Measurements from ENCODE around the gene GNS. TPM values are rescaled to one million over a fixed set of nuclear protein-coding genes. Genes with fewer than 3 reads are reported as not detected.

GNS gene
- total RNA-seq, 1 experiment from 2014 or later: 26.0 TPM

DNA sequence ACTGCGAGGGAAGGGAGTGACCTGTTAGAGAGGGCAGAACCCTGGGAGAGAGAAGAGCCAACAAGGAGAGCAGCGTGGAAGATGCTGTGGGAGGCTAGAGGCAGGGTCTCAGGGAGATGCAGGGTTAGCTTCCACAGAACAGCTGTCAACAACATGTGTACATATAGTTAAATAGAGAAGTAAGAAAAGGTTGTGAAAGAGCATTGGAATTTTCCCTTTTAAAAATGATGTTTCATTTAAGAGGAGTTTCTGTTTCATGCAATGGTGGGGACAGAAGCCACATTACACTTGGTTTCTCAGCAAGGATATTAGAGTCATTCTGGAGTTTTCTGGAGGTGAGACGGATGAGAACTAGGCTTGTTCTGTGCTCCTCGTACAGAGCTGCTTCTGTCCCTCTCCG, 41.4 kb upstream of the GNS start:
- Histone ChIP-seq H3K9me3 (ENCODE audit: control insufficient read depth, low read depth, low read length) (no peaks in the 10 kb centered on the region), H3K56ac (ENCODE audit: insufficient read length, low read depth, low read length) (no peak overlapping the region), H2BK5ac (ENCODE audit: insufficient read length, low read length) (no peak overlapping the region), H3K79me2 (ENCODE audit: insufficient read depth, low read length) (no peaks in the 10 kb centered on the region), H2BK20ac (ENCODE audit: low read depth, low read length, poor library complexity, severe bottlenecking) (no peak overlapping the region), H3T11ph (ENCODE audit: low read length) (no peak overlapping the region), H3K27ac (ENCODE audit: insufficient read length, low read depth, low read length) (no peak overlapping the region), H4K8ac (replicated peaks; ENCODE audit: insufficient read length, low read depth, low read length) (no peak overlapping the region), H2AFZ (ENCODE audit: low read length) (no peak overlapping the region), H3K4me1 (ENCODE audit: insufficient read depth, low read length) (no peaks in the 10 kb centered on the region), H4K5ac (ENCODE audit: insufficient read length, low read depth, low read length) (no peak overlapping the region), H3K4ac (ENCODE audit: low read depth, low read length) (no peak overlapping the region), H2BK15ac (ENCODE audit: low read depth, low read length) (no peak overlapping the region), H2AK5ac (ENCODE audit: insufficient read length, low read length) (no peak overlapping the region), H3K9ac (ENCODE audit: extremely low read depth, insufficient read length, low read length) (no peak overlapping the region), H3K18ac (ENCODE audit: insufficient read length, low read depth, low read length) (no peak overlapping the region), H4K91ac (ENCODE audit: insufficient read length, low read depth, low read length) (no peak overlapping the region), H3K27me3 (ENCODE audit: insufficient read depth, low read length) (no peaks in the 10 kb centered on the region), H2BK120ac (ENCODE audit: low read depth, low read length, poor library complexity, severe bottlenecking) (no peak overlapping the region), H3K23ac (ENCODE audit: insufficient read length, low read depth, low read length) (no peak overlapping the region), H4K20me1 (ENCODE audit: control insufficient read depth, insufficient read depth, insufficient read length) (no peaks in the 10 kb centered on the region), H3K4me2 (ENCODE audit: insufficient read depth, insufficient read length, low read length) (no peak overlapping the region), H3K14ac (ENCODE audit: insufficient read depth, low read length) (no peak overlapping the region), H2BK12ac (ENCODE audit: insufficient read length, low read depth, low read length) (no peak overlapping the region), H3K79me1 (ENCODE audit: insufficient read depth, low read depth, low read length, poor library complexity, severe bottlenecking) (no peaks in the 10 kb centered on the region), H3K23me2 (ENCODE audit: insufficient read length, low read depth, low read length, poor library complexity, severe bottlenecking) (no peaks in the 10 kb centered on the region)
- WGBS (ENCODE audit: extremely low coverage, insufficient read length, low lambda C conversion rate): no CpG with 5 or more reads among the region's 5 CpGs
- Mint-ChIP-seq H3K4me3 (no peak overlapping the region), H3K4me1 (no peaks in the 10 kb centered on the region), H3K9me3 (no peaks in the 10 kb centered on the region; a peak in 1 of 5 replicates), H3K27ac (no peak overlapping the region), H3K36me3 (ENCODE audit: insufficient read depth in 1 of 3, low read depth in 3 of 3) (no peaks in the 10 kb centered on the region; a peak in 1 of 7 replicates), H3K27me3 (ENCODE audit: low read depth) (no peaks in the 10 kb centered on the region; the same call in 1 of the 2 replicates)
- TF ChIP-seq, protein P1, sequence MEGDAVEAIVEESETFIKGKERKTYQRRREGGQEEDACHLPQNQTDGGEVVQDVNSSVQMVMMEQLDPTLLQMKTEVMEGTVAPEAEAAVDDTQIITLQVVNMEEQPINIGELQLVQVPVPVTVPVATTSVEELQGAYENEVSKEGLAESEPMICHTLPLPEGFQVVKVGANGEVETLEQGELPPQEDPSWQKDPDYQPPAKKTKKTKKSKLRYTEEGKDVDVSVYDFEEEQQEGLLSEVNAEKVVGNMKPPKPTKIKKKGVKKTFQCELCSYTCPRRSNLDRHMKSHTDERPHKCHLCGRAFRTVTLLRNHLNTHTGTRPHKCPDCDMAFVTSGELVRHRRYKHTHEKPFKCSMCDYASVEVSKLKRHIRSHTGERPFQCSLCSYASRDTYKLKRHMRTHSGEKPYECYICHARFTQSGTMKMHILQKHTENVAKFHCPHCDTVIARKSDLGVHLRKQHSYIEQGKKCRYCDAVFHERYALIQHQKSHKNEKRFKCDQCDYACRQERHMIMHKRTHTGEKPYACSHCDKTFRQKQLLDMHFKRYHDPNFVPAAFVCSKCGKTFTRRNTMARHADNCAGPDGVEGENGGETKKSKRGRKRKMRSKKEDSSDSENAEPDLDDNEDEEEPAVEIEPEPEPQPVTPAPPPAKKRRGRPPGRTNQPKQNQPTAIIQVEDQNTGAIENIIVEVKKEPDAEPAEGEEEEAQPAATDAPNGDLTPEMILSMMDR (conservative IDR thresholded peaks at IDR 0.05): no peak
- DNase-seq: no peak
